ENCODE results near the gene CD2BP2.
"Not testable (repeated sequence)": the region's sequence is repeated elsewhere in the genome, so short reads cannot be mapped to it uniquely, and the experiment has no call there.

The CD2BP2 gene

GRCh38 chr16:30355144-30355953, at the start of gene CD2BP2:
Gene CD2BP2, minus strand, starts transcription at chr16:30355308. Its CDS starts 627 bp downstream, at chr16:30354681.
- DNase-seq: peak; percentile 97

GRCh38 chr16:30401768-30402425, 46.8 kb upstream of the CD2BP2 start:
- DNase-seq: no peak

- no peak for DNase-seq
Measured at GRCh38 chr16:30399435-30400186, 44.5 kb upstream of the CD2BP2 start.

- no peak for DNase-seq
Measured at GRCh38 chr16:30398661-30399434, 43.7 kb upstream of the CD2BP2 start.

GRCh38 chr16:30397776-30398660, 42.9 kb upstream of the CD2BP2 start:
- no peak for DNase-seq

- no peak for DNase-seq
Measured at GRCh38 chr16:30397056-30397455, 41.9 kb upstream of the CD2BP2 start.

- not testable (repeated sequence) for DNase-seq
Measured at GRCh38 chr16:30396627-30397026, 41.5 kb upstream of the CD2BP2 start.

GRCh38 chr16:30395992-30396585, 41.0 kb upstream of the CD2BP2 start:
- no peak for DNase-seq

- peak; percentile 82 for DNase-seq
Measured at GRCh38 chr16:30395155-30395991, 40.3 kb upstream of the CD2BP2 start, which contains the start of gene ZNF48. Gene ZNF48, plus strand, starts transcription at chr16:30395420. Its CDS starts 375 bp downstream, at chr16:30395795.

- peak; percentile 61 for DNase-seq
Measured at GRCh38 chr16:30394592-30395154, 39.6 kb upstream of the CD2BP2 start.

- no peak for DNase-seq
Measured at GRCh38 chr16:30383521-30383920, 28.4 kb upstream of the CD2BP2 start.

- no peak for DNase-seq
Measured at GRCh38 chr16:30382111-30382881, 27.2 kb upstream of the CD2BP2 start, which contains the start of gene SEPTIN1. Gene SEPTIN1, minus strand, starts transcription at chr16:30382561. Its CDS starts 19 bp downstream, at chr16:30382542.

- DNase-seq: no peak
Measured at GRCh38 chr16:30381291-30382041, 26.4 kb upstream of the CD2BP2 start.

GRCh38 chr16:30380803-30381208, 25.7 kb upstream of the CD2BP2 start:
- DNase-seq: no peak

- no peak for DNase-seq
Measured at GRCh38 chr16:30380072-30380802, 25.1 kb upstream of the CD2BP2 start.

GRCh38 chr16:30379158-30379783, 24.2 kb upstream of the CD2BP2 start:
- no peak for DNase-seq
